Stimulated activated CD8-positive, alpha-beta memory T cell treated with anti-CD3 and anti-CD28 coated beads, Interleukin-7, amount 100 ng/mL, for 48 hours (primary cell): Measurements from ENCODE around the gene MARCHF4.
"Not testable (repeated sequence)": the region's sequence is repeated elsewhere in the genome, so short reads cannot be mapped to it uniquely, and the experiment has no call there.

Experiments used
- DNase-seq, 2 donors: peaks; one replicate each; pipeline ENCODE4 v3.0.0-alpha.2; 2020; ENCODE audit warnings: low read depth in 1 of 2; ENCODE audit errors: extremely low read depth in 1 of 2

The MARCHF4 gene

GRCh38 chr2:216392945-216393840, 20.9 kb upstream of the MARCHF4 start:
- no peak for DNase-seq

GRCh38 chr2:216392018-216392562, 19.8 kb upstream of the MARCHF4 start:
- DNase-seq = no peak

GRCh38 chr2:216391401-216391800, 19.1 kb upstream of the MARCHF4 start:
- DNase-seq = no peak

GRCh38 chr2:216389570-216389969, 17.3 kb upstream of the MARCHF4 start:
- no peak for DNase-seq

- no peak for DNase-seq
These were observed 16.0 kb upstream of the MARCHF4 start for GRCh38 chr2:216388046-216388884.

GRCh38 chr2:216387262-216387661, 15.0 kb upstream of the MARCHF4 start:
- no peak for DNase-seq

GRCh38 chr2:216385478-216385877, 13.2 kb upstream of the MARCHF4 start:
- DNase-seq = no peak

- not testable (repeated sequence) for DNase-seq
These were observed 12.1 kb upstream of the MARCHF4 start for GRCh38 chr2:216384409-216384808.

- no peak for DNase-seq
These were observed 7.7 kb upstream of the MARCHF4 start for GRCh38 chr2:216379977-216380376.

- DNase-seq = no peak
These were observed 3.0 kb upstream of the MARCHF4 start for GRCh38 chr2:216375286-216375685.

GRCh38 chr2:216373896-216374295, 1.6 kb upstream of the MARCHF4 start:
- DNase-seq = no peak

- no peak for DNase-seq
These were observed 543 bp upstream of the MARCHF4 start for GRCh38 chr2:216372761-216373291.

- no peak for DNase-seq
These were observed 1.1 kb downstream of the MARCHF4 start for GRCh38 chr2:216370961-216371712.

GRCh38 chr2:216369821-216370220, 2.5 kb downstream of the MARCHF4 start:
- DNase-seq = no peak

GRCh38 chr2:216366777-216367471, 5.4 kb downstream of the MARCHF4 start:
- DNase-seq = no peak

GRCh38 chr2:216365518-216365917, 6.8 kb downstream of the MARCHF4 start:
- DNase-seq = no peak

- DNase-seq = no peak
These were observed 9.1 kb downstream of the MARCHF4 start for GRCh38 chr2:216363221-216363620.

- DNase-seq = no peak
These were observed 9.6 kb downstream of the MARCHF4 start for GRCh38 chr2:216362730-216363129.

- no peak for DNase-seq
These were observed 16.6 kb downstream of the MARCHF4 start for GRCh38 chr2:216355711-216356110.

- no peak for DNase-seq
These were observed 18.0 kb downstream of the MARCHF4 start for GRCh38 chr2:216354306-216354705.
